ENCODE measurements around the gene UGT1A10.
"Not testable (repeated sequence)": the region's sequence is repeated elsewhere in the genome, so short reads cannot be mapped to it uniquely, and the experiment has no call there.

UGT1A10 gene

DNA sequence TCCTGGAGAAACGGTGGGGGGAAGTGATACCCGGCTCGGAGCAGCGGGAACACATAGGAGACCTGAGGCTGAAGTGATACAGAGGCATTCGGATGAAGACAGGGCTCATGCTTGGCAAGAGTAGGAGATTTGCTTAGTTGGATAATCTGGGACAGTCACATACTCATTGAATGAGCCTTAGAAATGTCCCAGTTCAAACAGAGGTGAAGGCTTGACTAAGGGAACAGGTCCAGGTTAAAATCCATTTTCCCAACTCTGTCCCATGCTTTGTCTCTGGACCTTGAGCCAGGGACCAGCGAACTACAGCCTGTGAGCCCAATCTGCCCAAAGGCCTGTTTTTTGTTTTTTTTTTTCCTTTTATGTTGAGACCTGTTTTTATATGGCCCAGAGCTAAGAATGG is 57.7 kb downstream of the UGT1A10 start:
- TF ChIP-seq, protein P1, sequence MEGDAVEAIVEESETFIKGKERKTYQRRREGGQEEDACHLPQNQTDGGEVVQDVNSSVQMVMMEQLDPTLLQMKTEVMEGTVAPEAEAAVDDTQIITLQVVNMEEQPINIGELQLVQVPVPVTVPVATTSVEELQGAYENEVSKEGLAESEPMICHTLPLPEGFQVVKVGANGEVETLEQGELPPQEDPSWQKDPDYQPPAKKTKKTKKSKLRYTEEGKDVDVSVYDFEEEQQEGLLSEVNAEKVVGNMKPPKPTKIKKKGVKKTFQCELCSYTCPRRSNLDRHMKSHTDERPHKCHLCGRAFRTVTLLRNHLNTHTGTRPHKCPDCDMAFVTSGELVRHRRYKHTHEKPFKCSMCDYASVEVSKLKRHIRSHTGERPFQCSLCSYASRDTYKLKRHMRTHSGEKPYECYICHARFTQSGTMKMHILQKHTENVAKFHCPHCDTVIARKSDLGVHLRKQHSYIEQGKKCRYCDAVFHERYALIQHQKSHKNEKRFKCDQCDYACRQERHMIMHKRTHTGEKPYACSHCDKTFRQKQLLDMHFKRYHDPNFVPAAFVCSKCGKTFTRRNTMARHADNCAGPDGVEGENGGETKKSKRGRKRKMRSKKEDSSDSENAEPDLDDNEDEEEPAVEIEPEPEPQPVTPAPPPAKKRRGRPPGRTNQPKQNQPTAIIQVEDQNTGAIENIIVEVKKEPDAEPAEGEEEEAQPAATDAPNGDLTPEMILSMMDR (IDR thresholded peaks at IDR 0.05; ENCODE audit: low read depth, low read length), result no peak
- no peak for DNase-seq (ENCODE audit: extremely low read depth, low read depth)

DNA sequence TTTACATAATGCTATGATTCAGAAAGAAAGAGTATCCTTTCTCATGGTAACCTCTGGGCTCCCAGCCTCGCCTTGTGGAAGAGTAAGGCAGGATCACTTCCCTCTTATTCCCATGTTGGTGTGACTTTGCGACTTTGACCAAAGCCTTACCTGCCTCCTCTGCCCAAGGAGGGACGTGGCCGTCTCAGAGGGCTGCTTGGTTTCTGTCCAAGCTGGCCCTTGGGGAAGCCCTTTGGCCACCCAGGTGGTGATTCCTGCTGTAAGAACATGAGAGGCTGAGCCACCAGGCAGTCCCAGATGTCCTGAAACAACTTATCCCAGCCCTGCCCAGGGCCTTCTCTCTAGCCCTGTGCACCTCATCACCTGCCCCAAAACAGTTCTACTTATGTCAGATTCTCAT is 62.5 kb downstream of the UGT1A10 start:
- TF ChIP-seq, protein P1 (IDR thresholded peaks at IDR 0.05; ENCODE audit: low read depth, low read length), result no peak
- no peak for DNase-seq (ENCODE audit: extremely low read depth, low read depth)

DNA sequence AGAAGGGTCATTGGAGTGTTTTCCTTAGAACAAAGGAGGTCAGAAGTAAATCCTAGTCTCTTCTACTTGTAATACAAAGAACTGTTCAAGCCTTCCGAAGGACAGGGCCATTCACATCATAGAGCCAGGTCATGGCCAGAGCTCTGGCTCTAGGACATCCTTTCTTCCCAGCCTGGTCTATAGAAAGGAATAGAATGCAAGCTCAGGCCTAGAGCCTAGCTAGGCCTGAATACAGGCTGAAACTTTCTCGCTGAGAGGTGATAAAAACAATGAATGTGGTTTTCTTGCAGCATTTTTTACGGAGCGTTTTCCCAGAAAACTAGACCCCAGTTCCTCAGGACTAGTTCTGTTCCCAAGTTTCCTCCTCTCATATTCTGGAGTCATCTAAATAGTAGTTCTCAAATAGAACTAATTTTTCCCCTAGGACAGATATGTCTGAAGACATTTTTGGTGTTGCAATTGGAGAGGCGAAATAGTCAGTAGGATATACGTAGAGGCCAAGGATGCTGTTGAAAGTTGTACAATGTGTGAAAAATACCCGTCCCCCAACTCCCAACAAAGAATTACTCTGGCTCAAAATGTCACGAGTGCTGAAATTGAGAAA is 63.3 kb downstream of the UGT1A10 start:
- TF ChIP-seq, protein P1 (IDR thresholded peaks at IDR 0.05; ENCODE audit: low read depth, low read length), result no peak
- no peak for DNase-seq (ENCODE audit: extremely low read depth, low read depth)

DNA sequence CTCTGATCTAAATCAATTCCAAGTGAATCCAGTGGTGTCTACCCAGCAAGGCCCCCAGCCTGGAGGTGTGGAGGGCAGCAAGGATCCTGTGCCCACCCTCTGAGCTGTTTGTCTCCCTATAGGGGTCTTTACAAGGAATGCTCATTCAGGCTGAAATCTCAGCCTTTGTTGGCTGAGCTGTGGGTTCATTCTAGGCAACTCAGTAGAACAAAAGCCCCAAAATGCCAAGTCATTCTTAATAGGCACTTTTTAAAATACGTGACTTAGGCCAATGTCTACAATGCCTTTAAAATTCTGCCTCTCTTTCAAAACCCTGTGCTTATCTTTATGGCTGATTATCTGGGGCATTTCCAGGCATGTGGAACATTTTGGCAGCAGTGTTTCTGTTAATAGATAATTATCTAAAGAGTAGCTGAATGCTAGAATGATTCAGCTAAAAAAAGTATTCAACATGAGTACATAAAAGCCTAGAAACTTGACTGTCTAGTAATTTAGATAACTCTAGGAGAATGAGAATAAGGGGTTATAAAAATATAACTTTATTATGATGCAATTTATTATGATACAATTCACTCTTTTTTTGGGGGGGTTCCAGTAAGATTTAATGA is 63.9 kb downstream of the UGT1A10 start:
- peak; percentile 64 for DNase-seq (ENCODE audit: extremely low read depth, low read depth)
- TF ChIP-seq, protein P1 (IDR thresholded peaks at IDR 0.05; ENCODE audit: low read depth, low read length), result no peak

DNA sequence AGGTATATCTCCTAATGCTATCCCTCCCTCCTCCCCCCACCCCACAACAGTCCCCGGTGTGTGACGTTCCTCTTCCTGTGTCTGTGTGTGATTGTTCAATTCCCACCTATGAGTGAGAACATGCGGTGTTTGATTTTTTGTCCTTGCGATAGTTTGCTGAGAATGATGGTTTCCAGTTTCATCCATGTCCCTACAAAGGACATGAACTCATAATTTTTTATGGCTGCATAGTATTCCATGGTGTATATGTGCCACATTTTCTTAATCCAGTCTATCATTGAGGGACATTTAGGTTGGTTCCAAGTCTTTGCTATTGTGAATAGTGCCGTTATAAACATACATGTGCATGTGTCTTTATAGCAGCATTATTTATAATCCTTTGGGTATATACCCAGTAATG is 64.6 kb downstream of the UGT1A10 start:
- DNase-seq (ENCODE audit: extremely low read depth, low read depth), result not testable (repeated sequence)

DNA sequence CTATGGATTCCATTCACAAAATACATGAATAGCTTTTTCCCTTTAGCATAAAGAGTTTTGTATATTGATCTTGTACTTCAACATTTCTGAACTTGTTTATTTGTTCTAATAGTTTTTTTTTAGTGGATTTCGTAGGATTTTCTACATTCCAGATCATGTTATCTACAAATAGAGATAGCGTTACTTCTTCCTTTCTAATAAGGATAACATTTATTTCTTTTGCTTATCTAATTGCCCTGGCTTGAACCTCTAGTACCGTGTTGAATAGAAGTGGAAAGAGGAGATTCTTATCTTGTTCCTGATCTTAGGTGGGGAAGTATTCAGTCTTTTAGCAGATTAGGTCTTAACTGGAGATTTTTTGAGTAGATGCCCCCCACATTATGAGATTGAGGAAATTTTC is 66.0 kb downstream of the UGT1A10 start:
- TF ChIP-seq, protein P1 (IDR thresholded peaks at IDR 0.05; ENCODE audit: low read depth, low read length), result no peak
- DNase-seq (ENCODE audit: extremely low read depth, low read depth), result no peak

DNA sequence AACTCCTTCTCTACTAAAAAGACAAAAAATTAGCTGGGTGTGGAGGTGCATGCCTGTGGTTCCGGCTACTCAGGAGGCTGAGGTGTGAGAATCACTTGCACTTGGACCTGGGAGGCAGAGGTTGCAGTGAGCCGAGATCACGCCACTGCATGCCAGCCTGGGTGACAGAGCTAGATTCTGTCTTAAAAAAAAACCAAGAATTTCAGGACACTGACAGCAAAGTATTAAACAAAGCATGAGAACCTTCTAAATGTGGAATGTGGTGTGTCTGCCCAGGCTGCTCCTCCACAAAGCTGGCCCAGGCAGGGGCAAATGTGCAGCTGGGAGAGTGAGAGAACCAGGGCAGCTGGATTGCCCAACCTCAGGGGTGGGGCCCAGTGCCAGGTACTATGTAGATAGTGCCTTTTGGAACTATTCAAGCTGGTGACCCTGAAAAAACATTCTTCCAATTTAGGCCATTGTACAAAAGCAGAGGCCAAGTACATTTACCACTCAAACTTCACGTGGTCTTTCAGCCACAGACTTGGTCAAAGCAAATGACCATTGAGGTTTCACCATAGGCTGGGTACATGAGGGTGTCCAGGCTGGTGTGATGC is 69.8 kb downstream of the UGT1A10 start:
- no peak for DNase-seq (ENCODE audit: extremely low read depth, low read depth)
- TF ChIP-seq, protein P1 (IDR thresholded peaks at IDR 0.05; ENCODE audit: low read depth, low read length), result no peak
